HCT116 (cell line): ENCODE results near the gene SMCO4. TPM values are rescaled to one million over a fixed set of nuclear protein-coding genes. Genes with fewer than 3 reads are reported as not detected.

Source experiments
- ATAC-seq: fragments of 200-7000 bp; cut with Tn5 transposase; 2 replicates; pipeline ENCODE4 v1.9.1; 2020; ENCODE audit warnings: mild to moderate bottlenecking, moderate library complexity
- BruUV-seq: library from RNA; stranded (reverse); fragments of 400-500 nt; replicated peaks from 2 replicates; lab custom pipeline; 2021; lab: Mats Ljungman, UMichigan
- CTCF ChIA-PET: fragments of 300-600 bp; sonication (Branson Sonifier 250); formaldehyde crosslinking; loops from one replicate; lab custom pipeline; 2021; ENCODE audit warnings: antibody characterized with exemption; lab: Charles Lee
- POLR2A ChIA-PET: fragments of 300-600, 350-600 bp; sonication (Branson Sonifier 250); formaldehyde crosslinking; loops from one replicate; lab custom pipeline; 2021; ENCODE audit warnings: antibody characterized with exemption; lab: Charles Lee
- RAD21 ChIA-PET, 2 experiments: fragments of 300-600 bp; sonication (Branson Sonifier 250); formaldehyde crosslinking; loops; one replicate each; lab custom pipeline; 2023; ENCODE audit warnings: low total read pairs in 2 of 2; ENCODE audit not compliant: uncharacterized antibody in 2 of 2, unreplicated experiment in 2 of 2, low non-redundant PET in 1 of 2; lab: Charles Lee
- DNase-seq: peaks from one replicate; pipeline ENCODE4 v3.0.0-alpha.2; 2010; ENCODE audit warnings: low read depth, low spot score
- H2AFZ ChIP-seq: fragments of 200-600 bp; shearing (Covaris generic), sonication (generic); 2 replicates; pipeline ENCODE4 v1.6.1; 2017; ENCODE audit warnings: low read depth, mixed run types, mixed read lengths, antibody characterized with exemption, low read length; ENCODE audit not compliant: poor library complexity, severe bottlenecking
- H3K27ac ChIP-seq: 2 replicates; pipeline ENCODE4 v1.5.1; 2012; ENCODE audit warnings: low read depth, low read length
- H3K27me3 ChIP-seq: fragments of 200-600 bp; sonication (generic); 2 replicates; pipeline ENCODE4 v1.6.1; 2016; ENCODE audit warnings: mixed run types, low read length, mixed read lengths; ENCODE audit not compliant: insufficient read depth
- H3K36me3 ChIP-seq, 2 experiments: fragments of 200-500 bp in 1 of 2; fragments of 200-600 bp in 1 of 2; sonication (Bioruptor generic) in 1 of 2; sonication (generic) in 1 of 2; 2 replicates each; pipeline versions ENCODE4 v1.5.1 to v1.6.1; 2014 to 2016; ENCODE audit warnings: low read length in 2 of 2, inconsistent platforms in 1 of 2, mixed read lengths in 1 of 2, mixed run types in 1 of 2; ENCODE audit not compliant: insufficient read depth in 2 of 2, control insufficient read depth in 1 of 2
- H3K4me1 ChIP-seq, 2 experiments: fragments of 200-600 bp in 1 of 2; sonication (generic) in 1 of 2; 2 replicates each; pipeline versions ENCODE4 v1.5.1 to v1.6.1; 2012 to 2017; ENCODE audit warnings: low read length in 2 of 2, inconsistent platforms in 1 of 2, mild to moderate bottlenecking in 1 of 2, mixed read lengths in 1 of 2, mixed run types in 1 of 2, moderate library complexity in 1 of 2; ENCODE audit not compliant: insufficient read depth in 2 of 2, control insufficient read depth in 1 of 2
- H3K4me2 ChIP-seq: fragments of 200-600 bp; sonication (generic); 2 replicates; pipeline ENCODE4 v1.6.1; 2017; ENCODE audit warnings: mixed run types, low read length, mixed read lengths
- H3K4me3 ChIP-seq, 2 experiments: fragments of 200-600 bp in 1 of 2; sonication (generic) in 1 of 2; replicated peaks in 1 of 2; 2 replicates each; pipeline ENCODE4 v1.5.1; 2011 to 2016; ENCODE audit warnings: low read length in 2 of 2, control low read depth in 1 of 2, low read depth in 1 of 2, mild to moderate bottlenecking in 1 of 2, mixed read lengths in 1 of 2, mixed run types in 1 of 2
- H3K79me2 ChIP-seq: fragments of 200-600 bp; sonication (generic); 2 replicates; pipeline ENCODE4 v1.6.1; 2017; ENCODE audit warnings: mild to moderate bottlenecking, mixed run types, low read length, moderate library complexity, mixed read lengths; ENCODE audit not compliant: insufficient read depth
- H3K9ac ChIP-seq: fragments of 200-600 bp; sonication (generic); 2 replicates; pipeline ENCODE4 v1.6.1; 2016; ENCODE audit warnings: low read length, mixed read lengths
- H3K9me2 ChIP-seq: fragments of 200-600 bp; sonication (generic), shearing (Covaris generic); 2 replicates; pipeline ENCODE4 v1.6.1; 2017; ENCODE audit warnings: mixed run types, mild to moderate bottlenecking, moderate library complexity; ENCODE audit not compliant: insufficient read depth
- H3K9me3 ChIP-seq, 2 experiments: fragments of 200-500 bp in 1 of 2; fragments of 200-600 bp in 1 of 2; sonication (Bioruptor generic) in 1 of 2; sonication (generic) in 1 of 2; 2 replicates each; pipeline ENCODE4 v1.6.1; 2014 to 2017; ENCODE audit warnings: low read length in 2 of 2, mixed read lengths in 2 of 2, inconsistent platforms in 1 of 2, low read depth in 1 of 2, mild to moderate bottlenecking in 1 of 2, mixed run types in 1 of 2, moderate library complexity in 1 of 2; ENCODE audit not compliant: control insufficient read depth in 1 of 2, insufficient read depth in 1 of 2
- H4K20me1 ChIP-seq: fragments of 200-600 bp; sonication (generic), shearing (Covaris generic); 2 replicates; pipeline ENCODE4 v1.6.1; 2017; ENCODE audit warnings: mixed run types, mild to moderate bottlenecking, moderate library complexity; ENCODE audit not compliant: insufficient read depth
- CBX3 ChIP-seq: IDR thresholded peaks from 2 replicates; pipeline ENCODE4 v1.6.1; 2012; ENCODE audit warnings: low read depth
- EZH2phosphoT487 ChIP-seq: fragments of 200-600 bp; IDR thresholded peaks from 2 replicates; pipeline ENCODE4 v1.6.1; 2018; ENCODE audit warnings: antibody characterized with exemption, borderline replicate concordance
- YY1 ChIP-seq: IDR thresholded peaks from 2 replicates; pipeline ENCODE4 v1.6.1; 2011; ENCODE audit warnings: low read length, low read depth, moderate library complexity, mild to moderate bottlenecking; ENCODE audit not compliant: insufficient replicate concordance; ENCODE audit errors: extremely low read depth
- ZFX ChIP-seq: fragments of 450-650 bp; IDR thresholded peaks from 2 replicates; pipeline ENCODE4 v1.6.1; 2017
- ZNF274 ChIP-seq: fragments of 200-500 bp; sonication (Bioruptor generic); IDR thresholded peaks from 2 replicates; pipeline ENCODE4 v1.6.1; 2014; ENCODE audit warnings: mild to moderate bottlenecking, low read depth, low read length, inconsistent platforms
- intact Hi-C: fragments of 100-400 bp; cut with micrococcal nuclease; formaldehyde crosslinking; loops from 2 replicates; pipeline ENCODE4 v1.10.0; 2022
- total RNA-seq: library from RNA; stranded (reverse); gene quantifications from one replicate; pipeline ENCODE4 v1.2.1, GENCODE V29; 2021; ENCODE audit not compliant: unreplicated experiment

The SMCO4 gene
- total RNA-seq, 1 experiment from 2014 or later = 23.1 TPM

DNA sequence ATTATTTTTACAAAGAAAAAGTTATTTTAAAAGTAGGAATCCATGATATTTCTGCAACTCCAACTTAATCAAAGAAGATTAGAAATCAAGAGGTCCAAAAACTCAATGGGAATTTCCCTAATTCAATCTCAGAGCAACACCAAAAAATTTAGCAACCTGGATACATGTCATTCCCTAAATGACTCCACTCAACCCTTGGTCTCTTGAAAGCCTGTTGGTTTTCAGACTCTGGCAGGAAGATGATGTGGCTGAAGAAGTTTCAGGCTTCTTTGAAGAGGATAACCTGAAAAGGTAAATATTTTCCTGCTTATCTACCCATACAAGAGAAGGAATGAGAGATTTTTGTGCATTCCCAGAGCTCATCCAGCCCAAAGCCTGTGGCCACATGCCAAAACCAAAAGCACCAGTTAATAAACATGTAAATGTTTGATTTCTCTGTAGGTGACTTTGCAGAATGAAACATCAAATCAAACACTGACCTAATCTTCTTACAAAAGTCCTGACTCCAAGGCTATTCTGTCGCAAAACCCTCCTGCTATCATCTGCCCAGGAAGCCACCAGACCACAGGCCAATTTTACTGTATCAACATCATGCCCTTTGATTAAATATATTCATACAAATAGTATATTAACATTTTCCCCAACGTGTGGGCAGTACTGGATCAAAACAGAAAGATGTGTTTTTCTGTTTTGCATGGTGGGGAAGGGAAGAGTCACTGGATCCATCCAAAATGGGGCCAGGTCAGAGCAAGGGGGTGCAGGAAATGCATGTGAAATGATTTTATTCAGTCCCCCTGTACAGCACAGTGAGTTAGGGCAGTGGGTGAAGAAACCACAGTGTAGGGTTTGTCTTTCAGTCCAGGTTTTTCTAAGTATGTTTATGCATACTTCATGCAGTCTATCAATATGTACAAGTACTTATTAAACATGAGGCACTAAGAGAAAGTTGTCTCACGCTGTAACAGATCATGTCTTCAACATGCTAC is 38.8 kb downstream of the SMCO4 start:
- ChIA-PET CTCF (no interaction called here), RAD21 (no interaction called here), POLR2A (no interaction called here)
- Histone ChIP-seq H3K36me3 (no peaks in the 10 kb centered on the region), H2AFZ (no peak overlapping the region), H3K4me3 (no peak overlapping the region), H3K4me1 (peaks cover 0 to 1% of the 10 kb centered on the region in 2 experiments; a peak in 2 of 4 replicates), H4K20me1 (no peaks in the 10 kb centered on the region), H3K79me2 (no peaks in the 10 kb centered on the region), H3K9ac (no peak overlapping the region), H3K27me3 (no peaks in the 10 kb centered on the region), H3K27ac (no peak overlapping the region), H3K9me2 (no peaks in the 10 kb centered on the region), H3K4me2 (no peak overlapping the region), H3K9me3 (no peaks in the 10 kb centered on the region)
- DNase-seq (no peak), ATAC-seq (no peak)
- TF ChIP-seq ZFX (no peak), EZH2phosphoT487 (no peak)
- intact Hi-C loops = no loop called here
- BruUV-seq = no TSS peak

DNA sequence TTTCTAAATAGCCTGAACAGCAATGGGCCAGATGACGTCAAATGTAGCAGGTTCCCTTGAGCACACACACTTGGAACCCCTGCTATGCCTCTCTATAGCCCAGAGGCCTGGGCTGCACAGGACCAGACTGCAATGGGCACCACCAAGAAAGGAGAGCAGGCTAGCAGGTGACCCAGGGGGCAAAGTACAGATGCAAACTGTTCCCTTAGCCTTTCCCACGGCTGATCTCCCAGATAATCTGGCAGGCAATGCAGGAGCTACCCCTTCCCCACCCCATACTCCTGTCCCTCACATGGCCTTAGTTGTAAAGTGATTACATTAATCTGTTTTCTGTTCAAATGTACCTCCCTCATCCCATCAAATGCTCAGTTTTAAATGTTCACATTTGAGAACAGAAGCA is 41.3 kb downstream of the SMCO4 start:
- intact Hi-C loops = no loop called here

More for the DNA sequence above, 41.3 kb downstream of the SMCO4 start:
- ChIA-PET CTCF (no interaction called here), POLR2A (no interaction called here), RAD21 (no interaction called here)
- H3K27ac ChIP-seq = no peak overlapping the region
- DNase-seq = no peak
- H4K20me1 ChIP-seq = no peaks in the 10 kb centered on the region
- no peak overlapping the region for H3K4me3 ChIP-seq
- no peaks in the 10 kb centered on the region for H3K27me3 ChIP-seq
- H3K36me3 ChIP-seq = no peaks in the 10 kb centered on the region
- H3K9me3 ChIP-seq = no peaks in the 10 kb centered on the region
- no peak for ATAC-seq
- H3K79me2 ChIP-seq = no peaks in the 10 kb centered on the region
- H3K9me2 ChIP-seq = no peaks in the 10 kb centered on the region
- peaks cover 7 to 13% of the 10 kb centered on the region in 2 experiments; a peak in 3 of 4 replicates for H3K4me1 ChIP-seq
- H3K4me2 ChIP-seq = no peak overlapping the region
- H3K9ac ChIP-seq = no peak overlapping the region
- TF ChIP-seq ZNF274 = no peak
- no peak for TF ChIP-seq CBX3
- no peak for TF ChIP-seq YY1
- H2AFZ ChIP-seq = no peak overlapping the region
- BruUV-seq = no TSS peak
